Small intestine (tissue), 7 donors: Measurements from ENCODE around the gene SLC38A8. TPM values are rescaled to one million over a fixed set of nuclear protein-coding genes. Genes with fewer than 3 reads are reported as not detected.

Experiments
- DNase-seq, 2 donors: peaks; one replicate each; pipeline versions ENCODE4 v3.0.0 to v3.0.0-alpha.2; 2013
- FAIRE-seq: peaks from 2 replicates; lab custom pipeline; 2012; peaks lifted over from hg19 to GRCh38; lab: Jason Lieb, UNC
- H3K27ac ChIP-seq, 3 donors: one replicate each; pipeline ENCODE4 v1.5.1; 2013; ENCODE audit warnings: low read length in 2 of 3, mild to moderate bottlenecking in 2 of 3, control low read depth in 1 of 3, inconsistent platforms in 1 of 3, low read depth in 1 of 3, moderate library complexity in 1 of 3
- H3K27me3 ChIP-seq, 3 donors: one replicate each; pipeline ENCODE4 v1.6.1; 2013; ENCODE audit warnings: low read length in 3 of 3, inconsistent platforms in 1 of 3; ENCODE audit not compliant: control insufficient read depth in 3 of 3, insufficient read depth in 3 of 3
- H3K36me3 ChIP-seq, 3 donors: one replicate each; pipeline ENCODE4 v1.6.1; 2013; ENCODE audit warnings: low read length in 3 of 3, inconsistent platforms in 1 of 3, low read depth in 1 of 3, mild to moderate bottlenecking in 1 of 3, moderate library complexity in 1 of 3; ENCODE audit not compliant: control insufficient read depth in 3 of 3, insufficient read depth in 2 of 3
- H3K4me1 ChIP-seq, 3 donors: one replicate each; pipeline ENCODE4 v1.6.1; 2013; ENCODE audit warnings: low read length in 2 of 3, inconsistent platforms in 1 of 3, low read depth in 1 of 3, mild to moderate bottlenecking in 1 of 3, moderate library complexity in 1 of 3; ENCODE audit not compliant: control insufficient read depth in 3 of 3, insufficient read depth in 2 of 3
- H3K4me3 ChIP-seq, 3 donors: one replicate each; pipeline ENCODE4 v1.5.1; 2013; ENCODE audit warnings: low read length in 3 of 3, control low read depth in 1 of 3, inconsistent platforms in 1 of 3, low read depth in 1 of 3, mild to moderate bottlenecking in 1 of 3, moderate library complexity in 1 of 3
- H3K9me3 ChIP-seq, 2 donors: one replicate each; pipeline ENCODE4 v1.6.1; 2013; ENCODE audit warnings: low read depth in 1 of 2, low read length in 1 of 2; ENCODE audit not compliant: control insufficient read depth in 2 of 2, insufficient read depth in 1 of 2
- WGBS, 3 donors: extraction: QIAGEN DNeasy Blood & Tissue Kit; methylation state at CpG; one replicate each; pipeline ENCODE4 v1.1.7; 2013; 5-methylcytosine and 5-hydroxymethylcytosine counted together
- polyA plus RNA-seq, 4 donors: library from polyadenylated mRNA; stranded (reverse) in 3 of 4; unstranded in 1 of 4; fragments of 200-250 nt in 3 of 4; fragments of 120-200 nt in 1 of 4; gene quantifications; one replicate each; pipeline versions ENCODE4 v1.2.1 to v1.2.3, GENCODE V29; 2013
- donor health status: healthy with polysubstance abuse.
- donor health status: control.
- donor health status: control.
- donor health status: Bipolar disorder and iron deficiency.
- donor health status: healthy.

Gene SLC38A8
- polyA plus RNA-seq, 4 donors, result 0.33 TPM; not detected in 3

GRCh38 chr16:84085271-84085667 is 42.7 kb upstream of the SLC38A8 start:
- WGBS, 3 donors, result 81 to 84% (median 82%) methylated on average over 8 of the region's 8 CpGs
- Histone ChIP-seq H3K9me3 (no peaks in the 10 kb centered on the region), H3K27me3 (no peaks in the 10 kb centered on the region), H3K4me1 (no peaks in the 10 kb centered on the region), H3K36me3 (peaks cover 18 to 64% (median 22%) of the 10 kb centered on the region in 3 donors), H3K4me3 (no peak overlapping the region), H3K27ac (no peak overlapping the region)
- no peak for DNase-seq
- no peak for FAIRE-seq

- DNase-seq, result peak; percentile 74 to 79
- H3K27me3 ChIP-seq, result no peaks in the 10 kb centered on the region
- WGBS, 3 donors, result 41 to 51% (median 44%) methylated on average over 11 of the region's 11 CpGs
- no peak overlapping the region for H3K27ac ChIP-seq
- H3K4me3 ChIP-seq, result no peak overlapping the region
- no peaks in the 10 kb centered on the region for H3K4me1 ChIP-seq
- no peaks in the 10 kb centered on the region for H3K9me3 ChIP-seq
- no peak for FAIRE-seq
- peaks cover 15 to 65% (median 20%) of the 10 kb centered on the region in 3 donors for H3K36me3 ChIP-seq
Measured at GRCh38 chr16:84084570-84085270, 42.1 kb upstream of the SLC38A8 start.

GRCh38 chr16:84082835-84083569 is 40.4 kb upstream of the SLC38A8 start:
- FAIRE-seq, result no peak
- DNase-seq, result no peak
- H3K4me1 ChIP-seq, result no peaks in the 10 kb centered on the region
- no peak overlapping the region for H3K4me3 ChIP-seq
- H3K27ac ChIP-seq, result no peak overlapping the region
- 84 to 92% (median 87%) methylated on average over 11 of the region's 11 CpGs for WGBS, 3 donors
- no peaks in the 10 kb centered on the region for H3K27me3 ChIP-seq
- H3K36me3 ChIP-seq, result peaks cover 17 to 62% (median 20%) of the 10 kb centered on the region in 3 donors
- H3K9me3 ChIP-seq, result no peaks in the 10 kb centered on the region

- no peaks in the 10 kb centered on the region for H3K27me3 ChIP-seq
- no peak for DNase-seq
- H3K4me1 ChIP-seq, result no peaks in the 10 kb centered on the region
- 82 to 90% (median 87%) methylated on average over 6 of the region's 6 CpGs for WGBS, 3 donors
- no peak overlapping the region for H3K4me3 ChIP-seq
- H3K27ac ChIP-seq, result no peak overlapping the region
- H3K36me3 ChIP-seq, result peaks cover 16 to 59% (median 20%) of the 10 kb centered on the region in 3 donors
- FAIRE-seq, result no peak
- no peaks in the 10 kb centered on the region for H3K9me3 ChIP-seq
Measured at GRCh38 chr16:84082110-84082509, 39.5 kb upstream of the SLC38A8 start.

GRCh38 chr16:84081446-84081989 is 38.9 kb upstream of the SLC38A8 start:
- WGBS, 3 donors, result 88 to 90% (median 89%) methylated on average over 14 of the region's 14 CpGs
- no peak for DNase-seq
- no peak overlapping the region for H3K27ac ChIP-seq
- H3K4me1 ChIP-seq, result no peaks in the 10 kb centered on the region
- H3K9me3 ChIP-seq, result no peaks in the 10 kb centered on the region
- no peaks in the 10 kb centered on the region for H3K27me3 ChIP-seq
- H3K4me3 ChIP-seq, result no peak overlapping the region
- no peak for FAIRE-seq
- H3K36me3 ChIP-seq, result peaks cover 13 to 59% (median 16%) of the 10 kb centered on the region in 3 donors

GRCh38 chr16:84080813-84081212 is 38.2 kb upstream of the SLC38A8 start:
- Histone ChIP-seq H3K27ac (no peak overlapping the region), H3K4me1 (no peaks in the 10 kb centered on the region), H3K36me3 (peaks cover 11 to 52% (median 13%) of the 10 kb centered on the region in 3 donors), H3K9me3 (no peaks in the 10 kb centered on the region), H3K27me3 (no peaks in the 10 kb centered on the region), H3K4me3 (no peak overlapping the region)
- DNase-seq (no peak), FAIRE-seq (no peak)
- 88 to 96% (median 93%) methylated on average over 6 of the region's 6 CpGs for WGBS, 3 donors

GRCh38 chr16:84080378-84080777 is 37.8 kb upstream of the SLC38A8 start:
- H3K36me3 ChIP-seq, result peaks cover 13 to 53% (median 14%) of the 10 kb centered on the region in 3 donors
- H3K27ac ChIP-seq, result no peak overlapping the region
- WGBS, 3 donors, result 87 to 91% (median 90%) methylated on average over 8 of the region's 8 CpGs
- no peaks in the 10 kb centered on the region for H3K27me3 ChIP-seq
- no peak overlapping the region for H3K4me3 ChIP-seq
- FAIRE-seq (no peak), DNase-seq (no peak)
- H3K4me1 ChIP-seq, result no peaks in the 10 kb centered on the region
- no peaks in the 10 kb centered on the region for H3K9me3 ChIP-seq

- WGBS, 3 donors, result 89 to 94% (median 94%) methylated on average over 6 of the region's 6 CpGs
Measured at GRCh38 chr16:84079664-84080063, 37.1 kb upstream of the SLC38A8 start.

More at GRCh38 chr16:84079664-84080063, 37.1 kb upstream of the SLC38A8 start:
- no peak overlapping the region for H3K27ac ChIP-seq
- no peak overlapping the region for H3K4me3 ChIP-seq
- peaks cover 15 to 57% (median 17%) of the 10 kb centered on the region in 3 donors for H3K36me3 ChIP-seq
- H3K9me3 ChIP-seq, result no peaks in the 10 kb centered on the region
- FAIRE-seq, result no peak
- H3K4me1 ChIP-seq, result no peaks in the 10 kb centered on the region
- no peak for DNase-seq
- H3K27me3 ChIP-seq, result no peaks in the 10 kb centered on the region
